GM21723 (cell line): ENCODE data around the gene CCNYL1.
A peak's percentile ranks its signal among the peaks of the same experiment; 100 is the strongest.
"Not testable (repeated sequence)": the region's sequence is repeated elsewhere in the genome, so short reads cannot be mapped to it uniquely, and the experiment has no call there.

Source experiments
- ATAC-seq: cut with Tn5 transposase; IDR thresholded peaks from one replicate; pipeline ENCODE4 v1.9.1; 2021; ENCODE audit warnings: mild to moderate bottlenecking, moderate library complexity; ENCODE audit not compliant: unreplicated experiment

The CCNYL1 gene

DNA sequence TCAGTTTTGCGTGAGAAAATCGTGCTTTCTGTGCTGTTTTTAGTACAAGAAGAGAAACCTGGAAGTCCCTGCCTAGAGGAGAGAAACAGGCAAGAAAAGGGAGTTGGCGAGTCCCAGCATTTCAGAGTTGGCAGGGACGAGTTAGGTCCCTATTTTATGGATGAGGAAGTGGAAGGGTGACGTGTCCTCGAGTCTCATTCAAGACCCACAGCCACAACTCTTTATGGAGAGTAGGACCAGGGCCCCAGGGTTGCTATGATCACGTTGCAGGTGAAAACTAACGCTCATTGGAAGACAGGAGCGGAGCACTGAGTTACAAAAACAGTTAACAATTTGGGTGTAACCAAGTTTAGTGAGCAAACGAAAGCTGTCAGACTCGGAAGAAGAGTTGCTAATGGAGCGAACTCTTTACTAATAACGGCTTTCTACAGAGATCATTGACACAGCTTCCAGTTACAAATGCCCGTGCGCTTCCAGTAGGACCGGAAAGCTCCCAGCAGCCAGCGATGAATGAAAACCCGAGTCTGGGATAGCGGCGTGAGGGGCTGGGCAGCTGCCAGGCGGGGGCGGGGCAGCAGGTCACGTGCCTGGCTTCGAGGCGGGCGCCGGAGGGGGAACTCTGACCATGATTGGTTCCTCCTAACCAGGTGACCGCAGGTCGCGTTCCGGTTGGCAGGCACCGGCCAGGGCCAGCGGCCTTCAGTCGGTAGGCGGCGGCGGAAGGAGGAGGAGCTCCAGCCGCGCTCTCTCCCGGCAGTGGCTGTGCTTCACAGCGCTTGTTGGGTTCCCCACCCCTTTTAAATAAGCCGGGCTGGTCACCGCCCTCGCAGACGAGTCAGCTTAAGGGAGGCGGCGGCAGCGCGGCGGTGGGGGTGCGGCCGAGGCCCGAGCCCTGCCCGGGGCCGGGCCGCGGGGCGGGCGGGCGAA is at the start of gene CCNYL1:
Gene CCNYL1 (plus strand): TSS at position 827 of the 927 bp plus-strand sequence. CDS start 257 bp downstream, outside the sequence.
- ATAC-seq = peak; percentile 97

DNA sequence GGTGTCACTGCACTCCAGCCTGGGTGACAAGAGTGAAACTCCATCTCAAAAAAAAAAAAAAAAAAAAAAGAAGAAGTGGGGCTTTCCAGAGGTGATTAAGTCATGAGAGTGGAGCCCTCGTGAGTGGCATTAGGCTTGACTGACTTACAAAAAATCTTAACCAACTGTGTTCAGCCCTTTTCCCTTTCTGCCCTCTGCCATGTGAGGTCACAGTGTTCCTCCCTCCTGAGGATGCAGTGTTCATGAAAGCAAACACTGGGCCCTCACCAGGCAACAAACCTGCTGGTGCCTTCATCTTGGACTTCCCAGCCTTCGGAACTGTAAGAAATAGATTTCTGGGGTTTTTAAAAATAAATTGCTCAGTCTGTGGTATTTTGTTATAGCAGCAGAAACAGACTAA is 49.2 kb upstream of the CCNYL1 start:
- peak; percentile 85 for ATAC-seq

DNA sequence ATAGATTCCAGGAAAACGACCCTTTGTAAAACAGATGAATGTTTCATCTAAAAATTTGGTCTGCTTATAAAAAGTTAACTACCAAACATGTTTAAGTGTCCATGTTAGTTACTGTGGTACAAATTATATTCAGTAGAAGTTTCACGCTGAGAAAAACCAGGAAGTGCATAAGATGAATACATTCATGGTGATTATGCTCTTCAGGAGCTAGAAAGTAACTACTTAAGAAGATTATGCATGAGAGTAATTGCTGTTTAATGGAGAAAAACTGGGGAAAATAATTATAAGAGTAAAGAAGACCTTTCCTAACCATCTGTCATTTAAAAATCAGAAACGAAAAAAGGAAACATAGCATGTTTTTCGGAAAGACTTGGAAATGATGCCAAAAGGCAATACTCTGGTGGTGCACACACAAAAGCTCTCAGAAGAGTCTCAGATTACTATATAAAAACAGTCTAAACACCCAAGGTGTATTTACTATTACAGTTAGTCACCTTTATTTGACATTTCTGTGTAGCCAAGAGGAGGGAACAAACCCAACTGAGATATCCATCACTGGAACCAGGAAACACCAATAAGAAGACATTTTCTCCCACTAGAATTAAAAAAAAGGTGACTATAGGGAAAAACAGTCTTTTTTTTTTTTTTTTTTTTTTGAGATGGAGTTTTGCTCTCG is 47.4 kb upstream of the CCNYL1 start:
- no peak for ATAC-seq

DNA sequence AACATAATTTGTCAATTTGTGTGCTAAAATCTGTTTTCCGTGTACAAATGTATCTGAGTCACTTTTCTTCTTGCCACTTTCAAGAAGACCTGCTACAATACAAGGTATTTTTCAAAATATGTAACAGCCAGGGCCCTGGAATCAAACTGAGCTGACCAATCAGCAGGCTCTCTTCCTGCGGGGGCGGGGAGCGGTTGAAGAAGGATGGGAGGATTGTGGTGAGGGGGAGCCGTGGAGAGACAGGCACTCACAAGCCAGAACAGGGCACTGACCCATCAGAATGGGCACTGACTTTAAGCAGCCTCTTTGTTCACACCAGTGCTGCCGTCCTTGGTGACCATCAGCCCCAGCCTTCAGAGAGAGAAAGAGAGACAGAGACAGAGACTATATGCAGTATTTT is 40.6 kb upstream of the CCNYL1 start:
- ATAC-seq = no peak

DNA sequence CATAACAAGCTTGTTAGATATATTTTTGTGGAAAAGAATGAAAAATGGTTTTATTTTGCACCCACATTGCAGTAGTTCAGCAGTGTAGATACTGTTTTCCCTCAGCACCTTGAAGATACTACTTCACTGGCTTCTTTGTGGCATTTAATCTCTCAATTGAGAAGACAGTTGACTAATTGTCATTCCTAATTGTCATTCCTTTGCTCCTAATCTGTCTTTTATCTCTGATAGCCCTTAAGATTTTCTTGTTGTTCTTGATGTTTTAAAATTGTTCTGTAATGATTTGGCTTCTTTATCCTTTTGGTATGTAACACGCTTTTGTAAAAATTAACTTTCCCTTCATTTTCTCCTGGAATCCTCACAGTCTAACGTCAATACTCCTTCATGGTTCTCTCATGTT is 38.0 kb upstream of the CCNYL1 start:
- no peak for ATAC-seq

DNA sequence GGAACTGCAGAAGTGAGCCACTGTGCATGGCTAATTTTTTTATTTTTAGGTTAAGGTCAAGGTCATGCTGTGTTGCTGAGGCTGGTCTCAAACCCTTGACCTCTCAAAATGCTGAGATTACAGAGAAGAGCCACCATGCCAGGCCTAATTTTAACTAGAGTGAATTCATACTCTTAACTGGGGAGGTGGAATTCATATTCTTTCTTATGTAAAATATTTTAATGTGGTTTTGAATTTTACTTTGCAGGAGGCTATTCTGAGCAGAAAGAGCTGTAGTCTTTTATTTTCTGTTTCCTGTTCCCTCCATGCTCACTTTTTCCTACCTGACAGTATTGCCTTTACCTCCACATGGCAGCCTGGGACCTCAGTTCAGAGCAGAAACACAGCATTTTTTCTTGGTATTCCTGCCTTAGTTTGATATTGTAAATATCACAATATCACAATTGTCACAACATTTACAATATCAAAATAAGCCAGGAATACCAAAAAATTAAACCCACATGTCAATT is 37.1 kb upstream of the CCNYL1 start:
- ATAC-seq = no peak

DNA sequence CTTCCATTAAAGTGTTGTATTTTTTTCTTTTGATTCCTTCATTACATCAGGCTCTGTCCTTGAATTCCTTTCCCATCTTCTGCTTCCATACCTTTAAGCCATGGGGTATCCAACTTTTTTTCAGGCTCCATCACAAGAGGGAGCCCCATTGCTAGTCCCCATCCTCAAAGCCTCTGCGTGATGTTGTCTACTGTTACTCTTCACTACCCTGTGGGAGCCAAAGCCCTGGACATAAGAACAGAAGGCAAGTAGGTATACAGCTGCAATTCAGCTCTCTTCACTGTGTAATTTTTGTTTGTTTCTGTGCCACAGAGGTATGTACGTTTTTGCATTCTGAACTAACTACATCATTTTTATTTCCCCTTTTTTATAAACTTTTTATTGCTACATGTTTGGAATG is 36.6 kb upstream of the CCNYL1 start:
- ATAC-seq = no peak

DNA sequence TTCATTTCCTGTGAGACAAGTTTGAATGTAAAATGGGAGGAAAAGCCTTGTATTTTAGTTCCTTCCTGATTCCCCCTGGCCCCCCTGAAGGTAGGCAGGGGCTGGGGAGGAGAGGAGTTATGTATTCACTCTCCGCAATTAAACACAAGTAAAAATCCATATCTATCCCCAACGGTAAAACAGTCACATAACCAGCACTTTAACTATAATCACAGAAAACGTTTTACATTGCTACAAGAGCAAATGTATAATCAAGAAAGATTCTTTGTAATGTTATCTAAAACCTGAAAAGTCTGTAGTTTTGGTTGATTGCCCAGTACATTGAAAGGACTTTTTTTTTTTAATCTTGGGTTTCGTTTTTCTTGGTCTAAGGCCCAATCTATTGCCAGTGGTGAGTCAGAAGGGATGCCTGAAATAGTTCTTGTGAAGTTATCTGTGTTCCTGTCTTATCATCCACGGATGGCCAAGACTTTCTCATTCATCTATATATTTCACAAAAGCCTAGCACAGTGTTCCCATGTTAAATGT is 34.5 kb upstream of the CCNYL1 start:
- no peak for ATAC-seq

DNA sequence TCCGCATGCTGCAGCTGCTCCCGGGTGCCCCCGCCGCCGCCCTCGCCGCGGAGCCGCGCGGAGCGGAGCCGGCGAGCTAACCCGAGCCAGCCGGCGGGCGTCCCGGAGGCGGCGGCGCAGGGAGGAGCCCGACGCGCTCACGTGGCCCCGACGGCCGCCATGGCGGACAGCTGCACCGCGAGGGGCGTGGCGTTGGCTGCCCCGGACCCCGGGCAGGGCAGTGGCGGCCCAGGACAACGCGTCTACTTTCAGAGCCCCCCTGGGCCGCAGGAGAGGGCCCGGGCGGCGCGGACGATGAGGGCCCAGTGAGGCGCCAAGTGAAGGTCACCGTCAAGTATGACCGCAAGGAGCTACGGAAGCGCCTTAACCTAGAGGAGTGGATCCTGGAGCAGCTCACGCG is 30.0 kb upstream of the CCNYL1 start:
- ATAC-seq = no peak

DNA sequence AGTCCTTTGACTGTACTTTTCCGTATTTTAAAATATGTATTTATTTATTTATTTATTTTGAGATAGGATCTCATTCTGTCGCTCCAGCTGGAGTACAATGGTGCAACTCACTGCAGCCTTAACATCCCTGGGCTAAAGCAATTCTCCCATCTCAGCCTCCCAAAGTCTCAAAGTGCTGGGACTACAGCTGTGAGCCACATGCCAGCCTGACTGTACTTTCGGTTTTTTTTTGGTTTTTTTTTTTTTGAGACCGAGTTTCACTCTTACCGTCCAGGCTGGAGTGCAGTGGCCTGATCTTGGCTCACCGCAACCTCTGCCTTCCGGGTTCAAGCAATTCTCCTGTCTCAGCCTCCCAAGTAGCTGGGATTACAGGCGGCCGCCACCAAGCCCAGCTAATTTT is 28.9 kb upstream of the CCNYL1 start:
- no peak for ATAC-seq

DNA sequence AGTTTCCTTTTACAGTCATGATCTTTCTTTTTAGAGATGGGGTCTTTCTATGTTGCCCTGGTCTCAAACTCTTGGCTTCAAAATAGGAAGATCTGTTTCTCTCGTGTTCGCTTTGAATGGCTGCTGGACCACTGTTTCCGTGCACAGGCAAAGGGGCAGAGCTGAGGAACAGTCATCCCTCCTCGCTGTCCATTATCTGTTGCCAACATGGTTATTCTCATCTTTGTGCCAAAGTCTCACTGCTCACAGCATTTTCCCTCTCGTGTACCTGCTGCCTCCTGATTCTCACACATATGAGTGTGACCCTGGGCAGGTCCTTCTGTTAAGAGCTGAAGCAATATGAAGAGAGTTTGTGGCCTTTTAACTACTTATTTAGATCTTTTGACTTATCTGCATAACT is 28.0 kb upstream of the CCNYL1 start:
- no peak for ATAC-seq

DNA sequence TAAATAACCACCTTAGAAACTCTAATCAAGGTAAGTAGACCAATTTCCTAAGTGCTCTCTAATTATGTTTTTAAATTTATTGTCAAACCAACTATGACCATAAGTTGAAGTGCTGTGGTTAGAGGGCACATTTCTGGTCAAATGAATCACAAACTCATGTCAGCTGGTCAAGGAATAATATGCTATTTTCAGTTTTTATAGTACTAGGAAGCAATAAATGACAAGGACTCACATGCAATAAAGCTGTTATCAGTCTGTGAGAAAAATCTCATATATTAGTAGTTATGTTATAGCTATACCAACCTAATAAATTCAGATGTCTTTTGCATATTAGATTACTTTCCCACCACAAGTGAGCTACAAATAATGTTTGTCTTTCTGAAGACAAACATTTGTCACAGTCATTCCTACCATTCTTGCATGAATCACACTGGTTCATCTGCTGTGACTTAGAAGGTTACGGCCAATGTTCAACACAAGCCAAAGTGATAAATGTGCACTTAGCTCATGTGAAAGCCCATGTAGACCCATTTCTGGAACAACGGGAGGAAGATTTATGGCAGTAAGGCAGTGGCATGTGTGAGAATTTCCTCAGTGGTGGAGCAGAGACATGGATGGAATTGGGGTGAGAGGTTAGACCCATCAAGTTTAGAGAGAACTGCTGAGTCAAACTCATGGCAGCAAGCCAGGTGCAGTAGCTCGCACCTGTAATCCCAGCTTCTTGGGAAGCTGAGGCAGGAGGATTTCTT is 27.4 kb upstream of the CCNYL1 start:
- no peak for ATAC-seq

DNA sequence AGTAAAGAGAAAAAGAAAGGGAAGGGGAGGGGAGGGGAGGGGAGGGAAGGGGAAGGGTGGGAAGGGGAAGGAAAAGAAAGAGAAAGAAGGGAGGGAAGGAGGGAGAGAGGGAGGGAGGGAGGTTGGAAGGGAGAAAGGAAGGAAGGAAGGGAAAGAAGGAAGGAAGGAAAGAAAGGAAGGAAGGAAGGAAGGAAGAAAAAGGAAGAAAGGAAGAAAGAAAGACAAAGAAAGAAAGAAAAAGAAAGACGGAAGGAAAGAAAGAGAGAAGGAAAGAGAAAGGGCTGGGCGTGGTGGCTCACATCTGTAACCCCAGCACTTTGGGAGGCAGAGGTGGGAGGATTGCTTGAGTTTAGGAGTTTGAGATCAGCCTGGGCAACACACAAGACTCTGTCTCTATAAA is 24.6 kb upstream of the CCNYL1 start:
- ATAC-seq = no peak

DNA sequence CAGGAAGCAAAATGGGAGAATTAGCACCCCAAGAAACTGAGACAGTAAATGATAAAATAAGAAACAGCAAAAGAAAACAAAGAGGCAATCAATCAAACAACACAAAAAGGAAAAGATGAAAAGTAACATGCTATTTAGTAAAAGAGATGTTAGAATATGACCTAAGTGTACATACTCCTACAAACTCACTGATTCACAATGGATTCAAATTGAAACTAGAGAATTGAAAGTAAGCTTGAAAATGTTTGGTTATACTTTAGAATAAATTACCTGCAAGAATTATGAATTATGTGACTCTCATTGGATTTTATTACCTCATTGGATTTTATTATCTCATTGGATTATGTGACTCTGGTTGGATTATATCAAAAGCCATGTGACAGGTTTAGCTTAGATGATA is 22.8 kb upstream of the CCNYL1 start:
- no peak for ATAC-seq

DNA sequence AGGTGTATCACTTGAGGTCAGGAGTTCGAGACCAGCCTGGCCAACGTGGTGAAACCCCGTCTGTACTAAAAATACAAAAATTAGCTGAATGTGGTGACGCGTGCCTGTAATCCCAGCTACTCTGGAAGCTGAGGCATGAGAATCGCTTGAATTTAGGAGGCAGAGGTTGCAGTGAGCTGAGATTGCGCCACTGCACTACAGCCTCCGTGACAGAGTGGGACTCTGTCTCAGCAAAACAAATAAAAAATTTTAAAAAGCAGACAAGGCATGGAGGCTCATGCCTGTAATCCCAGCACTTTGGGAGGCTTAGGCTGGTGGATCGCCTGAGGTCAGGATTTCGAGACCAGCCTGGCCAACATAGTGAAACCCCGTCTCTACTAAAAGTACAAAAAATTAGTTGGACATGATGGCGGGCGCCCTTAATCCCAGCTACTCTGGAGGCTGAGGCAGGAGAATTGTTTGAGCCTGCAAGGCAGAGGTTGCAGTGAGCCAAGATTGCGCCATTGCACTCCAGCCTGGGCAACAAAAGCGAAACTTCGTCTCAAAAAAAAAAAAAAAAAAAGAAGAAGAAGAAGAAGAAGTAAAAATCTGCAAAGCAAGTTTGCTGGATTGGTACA is 20.5 kb upstream of the CCNYL1 start:
- ATAC-seq = not testable (repeated sequence)

DNA sequence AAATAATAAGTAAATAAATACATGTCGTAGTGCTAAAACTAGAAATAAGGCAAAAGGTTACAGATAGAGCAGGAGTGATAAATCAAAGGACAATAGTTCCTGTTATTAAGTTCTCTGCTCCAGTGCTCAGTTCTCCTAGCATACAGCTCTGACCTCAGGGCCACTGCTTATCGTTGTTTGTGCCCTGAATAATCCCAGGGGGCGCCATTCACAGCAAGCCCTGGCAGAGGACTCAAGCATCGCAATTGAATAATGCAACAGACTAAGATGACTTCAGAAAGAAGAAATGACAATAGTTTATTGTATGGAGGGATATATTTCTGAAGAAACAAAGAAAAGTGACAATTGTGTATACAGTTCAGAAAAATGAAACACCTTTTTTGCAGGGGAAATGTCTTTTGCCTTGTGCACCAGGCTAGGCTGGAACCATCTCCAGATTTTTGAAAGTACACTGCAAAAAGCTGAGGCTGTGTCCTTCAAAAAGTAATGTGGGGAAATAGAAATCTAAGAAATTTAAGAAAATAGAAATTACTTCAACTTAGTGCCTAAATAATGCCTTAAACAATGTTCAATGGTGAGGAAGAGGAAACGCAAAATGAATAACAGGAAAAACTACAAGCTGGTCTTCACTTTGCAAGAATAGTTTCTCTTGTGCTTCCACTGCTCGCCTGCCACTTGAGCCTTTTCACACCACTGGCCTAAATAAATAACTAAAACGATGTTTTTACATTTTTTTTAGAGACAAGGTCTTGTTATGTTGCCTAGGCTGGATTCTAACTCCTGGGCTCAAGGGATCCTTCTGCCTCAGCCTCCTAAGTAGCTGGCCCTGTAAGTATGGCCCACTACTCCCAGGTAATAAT is 19.0 kb upstream of the CCNYL1 start:
- ATAC-seq = no peak

DNA sequence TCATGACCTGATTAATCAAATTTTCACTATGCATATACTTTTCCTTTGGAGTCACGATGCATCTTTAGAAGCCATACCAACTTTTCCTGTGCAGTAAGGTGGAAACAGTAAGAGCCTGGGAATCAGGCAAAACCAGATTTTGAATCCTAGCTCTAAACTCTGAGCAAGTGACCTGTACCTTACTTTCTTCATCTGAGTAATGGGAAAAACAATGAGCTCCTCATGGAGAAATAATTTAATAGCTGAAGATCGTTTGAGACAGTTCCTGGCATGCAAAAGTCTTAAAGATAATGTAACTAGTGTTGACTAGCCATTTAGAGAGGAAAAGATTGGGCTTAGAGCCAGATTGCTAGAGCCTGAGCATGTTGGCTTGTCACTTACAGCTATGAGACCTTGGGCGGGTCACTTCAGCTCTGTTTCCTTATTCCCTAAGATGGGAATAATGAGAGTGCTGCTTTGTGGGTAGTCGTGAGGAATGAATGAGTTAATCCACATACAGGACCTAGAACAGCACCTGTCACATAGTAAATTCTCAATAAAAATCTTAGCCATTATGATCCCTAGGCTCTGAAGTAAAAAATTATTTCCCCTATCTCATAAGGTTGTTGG is 17.7 kb upstream of the CCNYL1 start:
- no peak for ATAC-seq

DNA sequence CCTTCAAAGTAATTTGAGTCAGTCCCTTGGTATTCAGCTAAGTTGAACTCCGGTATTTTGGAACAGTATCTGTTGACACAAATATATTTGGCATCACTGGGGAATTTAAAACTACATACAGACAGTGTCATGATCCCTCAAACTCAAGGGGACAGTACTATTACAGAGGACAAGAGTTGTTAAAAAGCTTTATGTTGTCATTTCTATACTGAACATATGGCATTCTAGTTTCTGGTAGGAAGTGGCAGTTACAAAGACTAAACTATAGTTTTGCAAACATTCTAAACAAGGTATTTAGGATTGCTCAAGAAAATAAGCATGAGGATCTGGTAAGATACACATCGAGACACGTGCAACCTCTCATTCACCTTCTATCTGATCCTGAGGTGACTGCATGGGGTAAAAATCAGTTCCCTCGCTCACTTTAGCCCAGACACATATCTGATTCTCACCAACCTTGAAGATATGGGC is 16.6 kb upstream of the CCNYL1 start:
- ATAC-seq = no peak

DNA sequence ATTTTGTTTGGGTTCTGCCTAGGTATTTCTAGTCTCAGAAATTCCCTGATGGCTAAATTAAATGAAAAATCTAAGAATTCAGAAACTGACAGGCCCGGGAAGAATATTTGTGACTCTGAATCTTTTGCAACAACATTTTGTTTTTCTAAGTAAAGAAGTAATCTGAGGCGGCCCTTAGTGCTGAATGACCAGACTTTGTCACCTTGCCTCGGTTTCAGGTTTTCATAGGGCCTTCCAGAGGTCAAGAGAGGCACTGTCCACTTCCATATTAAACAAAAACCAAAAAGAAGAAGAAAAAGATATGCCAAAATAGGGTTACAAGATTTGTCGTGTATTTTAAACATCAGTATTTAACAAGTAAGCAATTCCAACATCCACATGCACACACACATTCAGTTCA is 16.1 kb upstream of the CCNYL1 start:
- no peak for ATAC-seq
